Right lobe of liver (tissue), 6 donors: ENCODE measurements around the gene TMEM132D. TPM values are rescaled to one million over a fixed set of nuclear protein-coding genes. Genes with fewer than 3 reads are reported as not detected.

Experiments used
- ATAC-seq, 4 donors: fragments of 200-7000 bp; cut with Tn5 transposase; one replicate each; pipeline ENCODE4 v1.9.1; 2020; ENCODE audit warnings: mild to moderate bottlenecking in 4 of 4, moderate library complexity in 4 of 4
- DNase-seq, 3 donors: peaks; one replicate each; pipeline ENCODE4 v3.0.0-alpha.2; 2020
- H3K27ac ChIP-seq, 3 donors: fragments of 200-600 bp; one replicate each; pipeline ENCODE4 v1.8.0; 2022
- H3K27me3 ChIP-seq, 2 donors: fragments of 200-600 bp; one replicate each; pipeline ENCODE4 v1.8.0; 2022
- H3K36me3 ChIP-seq, 4 donors: fragments of 200-600 bp; sonication (generic) in 1 of 4; one replicate each; pipeline versions ENCODE4 v1.5.1 to v1.8.0; 2017 to 2022; ENCODE audit warnings: control low read depth in 1 of 4
- H3K4me1 ChIP-seq, 4 donors: fragments of 200-600 bp; sonication (generic) in 1 of 4; one replicate each; pipeline versions ENCODE4 v1.5.1 to v1.8.0; 2017 to 2022; ENCODE audit warnings: control low read depth in 1 of 4
- H3K4me3 ChIP-seq, 3 donors: fragments of 200-600 bp; one replicate each; pipeline ENCODE4 v1.8.0; 2022
- H3K9me3 ChIP-seq, 4 donors: fragments of 200-600 bp; sonication (generic) in 1 of 4; one replicate each; pipeline versions ENCODE4 v1.5.1 to v1.8.0; 2017 to 2022; ENCODE audit warnings: control low read depth in 1 of 4
- CTCF ChIP-seq, 4 donors: fragments of 200-600 bp in 3 of 4; fragments of 450-650 bp in 1 of 4; IDR thresholded peaks; one replicate each; pipeline versions ENCODE4 v1.5.1 to v1.8.0; 2016 to 2022; ENCODE audit warnings: antibody characterized with exemption in 4 of 4, mild to moderate bottlenecking in 2 of 4
- POLR2A ChIP-seq: fragments of 450-650 bp; IDR thresholded peaks from one replicate; pipeline ENCODE4 v1.6.1; 2017; ENCODE audit warnings: antibody characterized with exemption, mild to moderate bottlenecking
- WGBS: methylation state at CpG from one replicate; pipeline ENCODE4 v1.1.6; 2018; ENCODE audit warnings: low coverage, low lambda C conversion rate; ENCODE audit not compliant: insufficient coverage; ENCODE audit errors: missing lambda C conversion rate; 5-methylcytosine and 5-hydroxymethylcytosine counted together
- intact Hi-C, 2 donors: fragments of 100-400 bp; cut with DNase I; formaldehyde crosslinking; loops; one replicate each; pipeline versions ENCODE4 v1.11.2 to v1.14.1; 2022
- total RNA-seq, 6 experiments: library from RNA; depleted of rRNA in 2 of 6; stranded (reverse); fragments of >200 nt in 2 of 6; fragmentation: NEBNext Ultra II Directional in 3 of 6; extraction: Animal tissue kit (Norgen Biotek cat#: 25700) in 3 of 6; gene quantifications; one replicate each; pipeline versions ENCODE4 v1.1.0 to v1.2.4, GENCODE V29; 2016 to 2023
- donor health status: DM: no; HTN: yes; CAD: no.
- donor health status: DM: no; HTN: no; CAD: no.
- donor health status: DM: no; HTN: no; CAD: no.
- donor health status: DM: no; HTN: yes; CAD: no.
- donor health status: DM: no; HTN: yes; CAD: no.

TMEM132D gene
- total RNA-seq, 6 experiments from 2014 or later: 0.10 to 0.35 (median 0.33) TPM; not detected in 3

- H3K27me3 ChIP-seq: no peaks in the 10 kb centered on the region
- no peak for TF ChIP-seq CTCF (IDR thresholded peaks at IDR 0.05)
- TF ChIP-seq POLR2A: no peak
- H3K36me3 ChIP-seq: no peaks in the 10 kb centered on the region
- H3K9me3 ChIP-seq: no peaks in the 10 kb centered on the region
- no peaks in the 10 kb centered on the region for H3K4me1 ChIP-seq
- no peak overlapping the region for H3K4me3 ChIP-seq
- DNase-seq (no peak), ATAC-seq (no peak)
- intact Hi-C loops: no loop called here
- H3K27ac ChIP-seq: no peak overlapping the region
Measured at GRCh38 chr12:129790930-129791329, 112.9 kb downstream of the TMEM132D start.

- ATAC-seq: no peak
- TF ChIP-seq POLR2A: no peak
- TF ChIP-seq CTCF (IDR thresholded peaks at IDR 0.05): no peak
- WGBS: 34% methylated on average over 2 of the region's 6 CpGs
Measured at GRCh38 chr12:129790331-129790730, 113.5 kb downstream of the TMEM132D start.

GRCh38 chr12:129789921-129790320, 113.9 kb downstream of the TMEM132D start:
- no peak for TF ChIP-seq POLR2A
- no peak for TF ChIP-seq CTCF (IDR thresholded peaks at IDR 0.05)
- ATAC-seq (no peak), DNase-seq (no peak)
- H3K36me3 ChIP-seq: no peaks in the 10 kb centered on the region
- intact Hi-C loops: no loop called here
- no peak overlapping the region for H3K4me3 ChIP-seq
- 73% methylated on average over 7 of the region's 14 CpGs for WGBS
- no peaks in the 10 kb centered on the region for H3K27me3 ChIP-seq
- no peak overlapping the region for H3K27ac ChIP-seq
- no peaks in the 10 kb centered on the region for H3K4me1 ChIP-seq
- no peaks in the 10 kb centered on the region for H3K9me3 ChIP-seq

More at GRCh38 chr12:129790331-129790730, 113.5 kb downstream of the TMEM132D start:
- no peaks in the 10 kb centered on the region for H3K36me3 ChIP-seq
- no peak overlapping the region for H3K27ac ChIP-seq
- H3K27me3 ChIP-seq: no peaks in the 10 kb centered on the region
- DNase-seq: no peak
- H3K4me3 ChIP-seq: no peak overlapping the region
- H3K9me3 ChIP-seq: no peaks in the 10 kb centered on the region
- intact Hi-C loops: no loop called here
- H3K4me1 ChIP-seq: no peaks in the 10 kb centered on the region

GRCh38 chr12:129788506-129789084, 115.2 kb downstream of the TMEM132D start:
- WGBS: 51% methylated on average over 9 of the region's 9 CpGs
- intact Hi-C loops: no loop called here
- H3K27me3 ChIP-seq: no peaks in the 10 kb centered on the region
- TF ChIP-seq POLR2A: no peak
- no peak for TF ChIP-seq CTCF (IDR thresholded peaks at IDR 0.05)
- H3K36me3 ChIP-seq: no peaks in the 10 kb centered on the region
- H3K4me1 ChIP-seq: no peaks in the 10 kb centered on the region
- no peak overlapping the region for H3K27ac ChIP-seq
- H3K9me3 ChIP-seq: no peaks in the 10 kb centered on the region
- DNase-seq (no peak), ATAC-seq (no peak)
- no peak overlapping the region for H3K4me3 ChIP-seq

GRCh38 chr12:129779989-129780388, 123.8 kb downstream of the TMEM132D start:
- Histone ChIP-seq H3K4me1 (no peaks in the 10 kb centered on the region), H3K27me3 (no peaks in the 10 kb centered on the region), H3K9me3 (no peaks in the 10 kb centered on the region), H3K4me3 (no peak overlapping the region), H3K36me3 (no peaks in the 10 kb centered on the region), H3K27ac (no peak overlapping the region)
- intact Hi-C loops: no loop called here
- no peak for TF ChIP-seq CTCF (IDR thresholded peaks at IDR 0.05)
- TF ChIP-seq POLR2A: no peak
- 58% methylated on average over 10 of the region's 12 CpGs for WGBS
- ATAC-seq (no peak), DNase-seq (no peak)
